GM19238 (cell line): ENCODE measurements around the gene SNAPIN.

ENCODE experiments used
- DNase-seq: peaks from one replicate; pipeline ENCODE4 v3.0.0; 2011; ENCODE audit warnings: low spot score; ENCODE audit not compliant: insufficient read length

Gene SNAPIN

GRCh38 chr1:153677718-153678518 lies 19.4 kb downstream of the SNAPIN start:
- peak; percentile 47 for DNase-seq

DNA sequence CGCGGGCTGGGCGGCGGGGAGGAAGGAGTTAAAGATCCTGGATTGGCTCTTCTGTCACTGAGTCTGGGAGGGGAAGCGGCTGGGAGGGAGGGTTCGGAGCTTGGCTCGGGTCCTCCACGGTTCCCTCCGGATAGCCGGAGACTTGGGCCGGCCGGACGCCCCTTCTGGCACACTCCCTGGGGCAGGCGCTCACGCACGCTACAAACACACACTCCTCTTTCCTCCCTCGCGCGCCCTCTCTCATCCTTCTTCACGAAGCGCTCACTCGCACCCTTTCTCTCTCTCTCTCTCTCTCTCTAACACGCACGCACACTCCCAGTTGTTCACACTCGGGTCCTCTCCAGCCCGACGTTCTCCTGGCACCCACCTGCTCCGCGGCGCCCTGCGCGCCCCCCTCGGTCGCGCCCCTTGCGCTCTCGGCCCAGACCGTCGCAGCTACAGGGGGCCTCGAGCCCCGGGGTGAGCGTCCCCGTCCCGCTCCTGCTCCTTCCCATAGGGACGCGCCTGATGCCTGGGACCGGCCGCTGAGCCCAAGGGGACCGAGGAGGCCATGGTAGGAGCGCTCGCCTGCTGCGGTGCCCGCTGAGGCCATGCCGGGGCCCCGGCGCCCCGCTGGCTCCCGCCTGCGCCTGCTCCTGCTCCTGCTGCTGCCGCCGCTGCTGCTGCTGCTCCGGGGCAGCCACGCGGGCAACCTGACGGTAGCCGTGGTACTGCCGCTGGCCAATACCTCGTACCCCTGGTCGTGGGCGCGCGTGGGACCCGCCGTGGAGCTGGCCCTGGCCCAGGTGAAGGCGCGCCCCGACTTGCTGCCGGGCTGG lies 20.2 kb downstream of the SNAPIN start, which contains the start of gene NPR1:
NPR1 (plus strand) TSS at position 170 of the 818 bp plus-strand sequence; CDS start at position 591, 421 bp downstream.
- peak; percentile 35 for DNase-seq

GRCh38 chr1:153679337-153680119 lies 21.0 kb downstream of the SNAPIN start:
- DNase-seq, result no peak

DNA sequence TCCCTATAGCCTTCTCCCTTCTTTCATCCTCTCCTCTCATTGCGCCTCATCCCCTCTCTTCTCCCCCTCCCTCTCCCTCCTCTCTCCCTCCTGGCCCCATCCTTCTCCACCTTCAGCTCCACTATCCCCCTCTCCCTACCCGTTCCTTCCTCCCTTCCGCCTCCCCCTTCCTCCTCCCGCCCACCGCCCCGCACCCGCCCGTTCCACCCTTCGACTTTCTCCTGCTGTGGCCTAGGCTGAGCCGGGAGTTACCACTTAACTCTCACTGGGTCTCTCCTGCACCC lies 21.6 kb downstream of the SNAPIN start:
- DNase-seq, result no peak

DNA sequence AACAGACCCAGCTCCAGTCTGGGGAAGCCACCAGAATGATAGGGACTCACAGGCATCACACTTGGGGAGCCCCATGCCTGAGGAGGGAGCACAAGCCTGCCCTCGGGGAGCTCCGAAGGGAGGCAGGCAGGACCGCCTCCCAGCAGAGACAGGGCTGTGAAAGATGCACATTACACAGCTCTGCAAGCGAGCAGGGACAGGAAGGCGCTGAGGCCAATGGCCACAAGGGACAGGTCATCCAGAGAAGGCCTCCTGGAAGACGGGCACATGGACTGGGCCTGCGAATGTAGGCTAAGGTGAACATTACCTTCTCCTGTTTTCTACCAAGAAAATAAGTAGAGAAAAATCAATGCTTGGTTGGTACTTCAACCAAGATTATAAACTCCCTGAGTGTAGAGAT lies 24.2 kb downstream of the SNAPIN start:
- no peak for DNase-seq

- DNase-seq, result no peak
These were observed 25.4 kb downstream of the SNAPIN start for GRCh38 chr1:153683854-153684253.

GRCh38 chr1:153684892-153685291 lies 26.4 kb downstream of the SNAPIN start:
- DNase-seq, result no peak

- no peak for DNase-seq
These were observed 27.2 kb downstream of the SNAPIN start for GRCh38 chr1:153685544-153686340.

- DNase-seq, result no peak
These were observed 29.0 kb downstream of the SNAPIN start for GRCh38 chr1:153687346-153688125.

DNA sequence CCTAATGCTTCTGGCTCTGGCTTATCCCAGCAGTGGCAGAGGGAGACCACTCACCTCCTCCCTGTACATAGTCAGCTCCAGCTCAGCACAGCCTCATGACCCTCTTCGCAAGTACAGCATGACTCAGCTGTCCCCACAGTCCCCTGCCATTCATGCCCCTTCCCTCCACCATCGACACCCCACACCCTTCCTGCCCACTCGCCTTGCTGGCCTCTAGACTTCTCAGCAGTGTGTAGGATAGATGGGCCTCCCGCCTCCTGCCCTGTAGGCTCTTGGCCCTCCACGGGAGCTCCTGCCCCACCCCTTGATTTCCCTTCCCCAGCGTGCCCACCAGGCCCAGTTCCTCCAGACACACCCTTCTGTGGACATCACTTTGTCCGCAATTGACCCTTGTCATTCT lies 29.8 kb downstream of the SNAPIN start:
- DNase-seq, result no peak

DNA sequence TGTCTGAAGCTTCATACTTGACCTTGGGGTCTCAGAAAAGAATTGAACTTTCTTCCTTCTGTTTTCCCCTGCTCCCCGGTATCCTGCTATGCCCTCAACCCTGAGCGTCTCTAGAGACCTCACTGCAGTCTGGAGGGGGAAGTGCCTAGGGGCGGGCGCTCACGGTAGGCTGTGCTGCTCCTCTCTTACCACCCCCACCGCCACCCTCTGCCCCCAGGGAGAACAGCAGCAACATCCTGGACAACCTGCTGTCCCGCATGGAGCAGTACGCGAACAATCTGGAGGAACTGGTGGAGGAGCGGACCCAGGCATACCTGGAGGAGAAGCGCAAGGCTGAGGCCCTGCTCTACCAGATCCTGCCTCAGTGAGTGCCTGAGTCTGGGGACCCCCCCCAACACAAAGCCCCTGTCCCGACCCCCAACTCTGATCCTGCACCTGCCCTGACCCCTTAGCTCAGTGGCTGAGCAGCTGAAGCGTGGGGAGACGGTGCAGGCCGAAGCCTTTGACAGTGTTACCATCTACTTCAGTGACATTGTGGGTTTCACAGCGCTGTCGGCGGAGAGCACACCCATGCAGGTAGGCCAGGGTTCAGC lies 30.3 kb downstream of the SNAPIN start:
- no peak for DNase-seq

- no peak for DNase-seq
These were observed 35.0 kb downstream of the SNAPIN start for GRCh38 chr1:153693466-153693865.

DNA sequence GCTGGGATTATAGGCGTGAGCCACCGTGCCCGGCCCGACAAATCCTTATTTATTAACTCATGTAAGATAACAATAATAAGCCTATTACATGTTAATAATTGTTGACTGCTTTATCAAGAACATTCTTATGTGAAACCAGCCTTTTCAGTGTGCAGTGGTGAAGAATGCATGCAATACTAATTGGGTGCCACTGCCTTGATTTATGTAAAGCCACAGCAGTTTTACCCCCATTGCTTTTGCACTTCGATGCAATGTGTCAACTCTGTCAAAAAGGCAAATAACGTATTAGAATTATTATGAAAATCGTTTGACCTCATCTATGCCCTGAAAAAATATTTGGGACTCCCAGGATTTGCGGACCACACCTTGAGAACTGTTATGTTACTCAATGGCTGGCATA lies 38.2 kb downstream of the SNAPIN start:
- DNase-seq, result no peak

DNA sequence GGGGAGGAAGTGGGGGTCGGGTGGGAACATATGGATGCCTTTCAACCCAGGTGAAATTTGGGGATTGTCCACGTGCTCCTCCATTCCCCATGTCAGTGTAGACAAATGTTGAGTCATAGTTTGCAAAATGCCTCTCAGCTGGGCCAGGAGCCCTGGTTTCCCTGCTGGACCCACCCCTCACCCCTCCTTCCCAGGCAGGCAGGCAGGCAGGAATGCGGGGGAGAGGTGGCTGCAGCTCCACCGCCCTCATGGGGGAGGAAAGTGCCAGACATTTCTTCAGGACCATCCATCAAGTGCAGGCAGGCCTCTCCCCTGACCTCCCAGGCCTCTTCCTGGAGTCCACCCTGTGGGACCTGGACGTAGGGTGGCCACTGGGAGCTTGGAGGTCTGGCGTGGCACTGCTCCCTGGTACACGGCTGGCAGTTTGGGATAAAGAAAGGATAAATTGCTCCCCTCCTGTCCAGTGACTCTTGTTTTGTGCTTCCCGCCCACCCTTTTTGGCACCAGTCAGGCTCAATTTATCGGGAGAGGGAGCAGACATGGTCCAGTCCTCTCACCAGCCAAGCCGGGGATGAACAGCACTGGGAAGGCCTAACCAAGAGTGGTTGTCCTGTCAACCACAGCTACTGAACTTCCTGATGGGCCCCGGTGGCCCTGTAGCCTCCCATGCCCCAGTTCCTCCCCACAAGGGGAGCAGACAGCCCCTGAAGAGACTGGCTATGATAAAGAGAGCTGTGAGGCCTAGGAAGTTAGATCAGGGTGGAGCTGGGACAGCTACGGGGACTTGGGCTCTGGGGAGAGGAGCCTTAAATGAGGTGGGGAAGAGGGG lies 38.9 kb downstream of the SNAPIN start:
- DNase-seq, result no peak

DNA sequence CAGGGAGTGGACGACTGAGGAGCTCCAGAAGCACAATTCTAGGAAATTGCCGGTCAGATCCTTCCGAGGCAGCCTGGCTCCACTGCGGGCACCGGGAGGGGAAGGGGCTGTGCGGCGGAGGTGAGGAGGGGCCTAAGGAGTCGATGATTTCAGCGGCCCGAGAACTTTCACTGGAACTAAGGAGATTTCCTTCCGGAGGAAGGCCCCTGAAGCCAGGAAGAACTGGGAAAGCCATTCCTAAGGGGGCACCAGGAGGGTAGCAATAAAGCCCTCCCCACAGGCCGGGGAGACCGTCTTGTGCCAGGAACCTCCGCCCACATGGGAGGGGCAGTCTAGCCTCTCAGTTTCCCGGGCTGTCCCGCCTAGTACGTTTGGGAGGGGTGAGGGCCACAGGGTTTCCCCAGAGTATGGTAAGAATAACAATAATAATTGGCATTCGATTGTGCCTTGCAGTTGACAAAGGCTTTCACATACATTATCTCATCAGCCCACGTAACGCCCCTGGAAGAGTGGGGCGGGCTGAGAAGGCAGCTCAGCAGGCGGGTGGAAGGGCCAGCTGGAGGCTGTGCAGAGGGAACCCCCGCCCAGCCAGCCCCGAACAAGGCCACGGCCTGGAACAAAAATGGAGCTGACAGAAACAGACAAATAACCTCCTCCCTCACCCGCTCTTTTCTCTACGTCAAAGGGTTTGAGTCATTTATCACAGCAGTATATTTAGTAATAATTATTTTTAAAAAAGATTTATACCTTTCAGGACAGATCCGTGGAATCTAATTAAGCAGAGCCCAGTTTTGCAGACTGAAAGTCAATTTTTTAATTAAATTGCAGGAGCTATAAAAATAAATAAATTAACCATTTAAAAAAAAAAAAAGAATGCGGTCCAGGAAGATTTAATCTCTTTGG lies 39.8 kb downstream of the SNAPIN start:
- no peak for DNase-seq

DNA sequence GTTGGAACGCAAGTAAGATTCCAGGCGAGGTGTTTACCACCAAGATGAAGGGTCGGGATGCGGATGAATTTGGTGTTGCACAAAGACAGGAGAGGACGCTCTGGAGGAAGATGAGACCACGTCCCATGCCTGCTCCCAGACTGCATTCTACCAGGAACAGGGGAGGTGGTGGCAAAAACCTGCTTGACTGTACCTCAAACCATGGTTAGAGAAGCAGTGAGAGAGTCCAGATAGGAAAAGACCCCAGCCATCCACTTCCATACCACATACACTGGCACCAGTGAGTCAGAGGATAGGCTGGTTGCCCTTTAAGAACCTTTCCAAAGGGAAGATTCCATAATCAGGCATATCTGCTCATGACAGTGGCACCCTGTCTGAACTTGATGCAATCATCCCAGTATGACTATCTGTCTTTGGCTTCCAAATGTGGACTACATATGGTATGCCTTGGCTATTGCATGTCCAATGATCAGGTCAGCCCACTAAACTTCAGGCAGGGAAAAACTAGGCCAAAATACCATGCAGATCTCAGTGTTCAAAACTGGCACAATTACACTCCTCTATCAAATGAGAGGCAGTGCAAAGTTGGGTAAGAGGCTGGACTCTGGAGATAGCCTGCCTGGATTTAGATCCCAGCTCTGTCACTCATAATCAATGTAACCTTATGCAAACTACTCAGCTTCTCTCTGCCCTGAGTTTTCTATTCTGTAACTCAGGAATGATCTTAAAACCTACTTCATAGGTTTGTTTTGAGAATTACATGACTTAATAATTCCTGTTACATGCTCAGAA lies 40.6 kb downstream of the SNAPIN start:
- DNase-seq, result no peak

DNA sequence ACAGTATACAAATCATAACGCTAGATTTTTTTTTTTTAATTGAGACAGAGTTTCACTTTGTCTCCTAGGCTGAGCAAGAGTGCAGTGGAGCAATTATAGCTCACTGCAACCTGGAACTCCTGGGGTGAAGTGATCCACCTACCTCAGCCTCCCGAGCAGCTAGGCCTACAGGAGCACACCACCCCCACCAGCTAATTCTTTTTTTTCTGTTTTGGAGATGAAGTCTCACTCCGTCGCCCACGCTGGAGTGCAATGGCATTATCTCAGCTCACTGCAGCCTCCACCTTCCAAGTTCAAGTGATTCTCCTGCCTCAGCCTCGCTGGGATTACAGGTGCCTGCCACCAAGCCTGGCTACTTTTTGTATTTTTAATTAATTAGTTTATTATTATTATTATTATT lies 41.3 kb downstream of the SNAPIN start:
- no peak for DNase-seq
